GM18519 (cell line): Measurements from ENCODE around the gene AHRR.
"Not testable (repeated sequence)": the region's sequence is repeated elsewhere in the genome, so short reads cannot be mapped to it uniquely, and the experiment has no call there.

Experiments used
- ATAC-seq: cut with Tn5 transposase; IDR thresholded peaks from one replicate; pipeline ENCODE4 v1.9.1; 2021; ENCODE audit warnings: mild to moderate bottlenecking, moderate library complexity; ENCODE audit not compliant: unreplicated experiment, low FRiP score

Gene AHRR

DNA sequence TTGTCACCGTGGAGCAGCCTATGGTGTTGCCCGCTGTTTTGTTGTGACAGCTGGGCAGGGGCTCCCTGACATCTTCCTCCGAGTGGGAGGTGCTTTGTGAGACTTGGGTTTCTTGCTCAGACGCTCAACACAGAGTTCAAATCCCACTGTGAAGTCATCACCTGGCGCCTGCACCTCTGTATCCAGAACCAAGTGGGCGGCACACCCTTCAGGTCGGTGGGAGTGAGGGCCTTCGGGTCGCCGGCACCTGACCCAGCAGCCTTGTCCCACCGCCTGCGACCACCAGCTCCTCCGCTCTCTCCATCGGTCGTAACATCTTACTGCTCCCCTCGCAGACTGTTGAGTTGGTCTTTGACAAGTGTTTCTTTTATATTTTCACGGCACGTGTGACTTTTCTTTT lies 83.9 kb downstream of the AHRR start:
- no peak for ATAC-seq

DNA sequence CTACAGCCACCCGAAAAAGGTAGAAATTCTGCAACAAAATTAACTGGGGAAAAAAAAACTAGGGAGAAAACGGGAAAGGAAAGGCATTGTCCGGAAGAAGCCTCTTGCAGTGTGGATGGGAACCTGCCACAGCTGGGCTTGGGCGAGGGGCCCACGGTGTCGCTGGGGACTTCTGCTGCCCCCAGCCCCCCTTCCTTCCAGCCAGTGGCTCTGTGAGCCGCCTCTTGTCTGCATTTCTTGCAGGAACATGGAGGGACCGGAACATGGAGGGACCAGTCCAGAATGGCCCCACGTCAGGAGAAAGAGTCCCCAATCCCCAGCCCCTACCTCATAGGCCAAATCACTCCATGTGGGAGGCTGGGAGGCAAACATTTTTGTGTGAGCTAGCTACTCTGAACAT lies 84.5 kb downstream of the AHRR start:
- no peak for ATAC-seq

DNA sequence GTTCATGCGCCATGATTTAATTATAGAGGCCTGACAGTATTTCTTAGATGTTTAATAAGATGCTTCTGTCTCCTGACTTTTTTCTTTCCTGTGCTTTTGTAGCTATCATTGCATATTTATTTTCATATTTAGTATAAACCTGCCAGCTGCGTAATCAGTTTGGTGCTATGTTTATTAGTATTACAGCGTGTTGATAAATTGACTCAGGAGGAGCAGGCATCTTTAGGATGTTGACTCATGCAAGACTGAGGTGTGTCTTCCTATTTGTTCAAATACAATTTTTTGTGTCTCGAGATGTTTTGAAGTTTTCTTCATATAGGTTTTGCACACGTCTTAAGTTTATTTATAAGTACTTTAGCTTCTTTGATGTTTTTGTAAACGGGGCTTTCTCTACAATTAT lies 85.5 kb downstream of the AHRR start:
- no peak for ATAC-seq

DNA sequence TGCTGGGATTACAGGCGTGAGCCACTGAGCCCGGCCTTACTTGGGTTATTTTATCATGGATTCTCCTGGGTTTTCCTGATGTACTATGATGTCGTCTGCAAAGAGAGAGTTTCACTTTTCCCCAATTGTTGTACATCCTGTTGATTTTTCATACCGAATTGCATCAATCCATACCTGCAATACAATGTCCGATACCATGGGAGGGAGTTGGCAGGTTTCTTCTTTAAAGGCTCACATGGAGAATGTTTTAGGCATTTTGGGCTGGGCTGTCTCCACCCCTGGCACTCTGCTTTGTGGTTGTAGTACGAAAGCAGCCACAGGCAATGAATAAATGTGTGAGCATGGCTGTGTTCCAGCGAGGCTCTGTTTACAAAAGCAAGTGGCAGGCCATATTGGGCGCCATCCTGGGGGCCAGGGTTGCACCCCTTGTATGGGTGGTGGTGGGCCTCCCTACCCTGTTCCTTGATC lies 86.3 kb downstream of the AHRR start:
- no peak for ATAC-seq

DNA sequence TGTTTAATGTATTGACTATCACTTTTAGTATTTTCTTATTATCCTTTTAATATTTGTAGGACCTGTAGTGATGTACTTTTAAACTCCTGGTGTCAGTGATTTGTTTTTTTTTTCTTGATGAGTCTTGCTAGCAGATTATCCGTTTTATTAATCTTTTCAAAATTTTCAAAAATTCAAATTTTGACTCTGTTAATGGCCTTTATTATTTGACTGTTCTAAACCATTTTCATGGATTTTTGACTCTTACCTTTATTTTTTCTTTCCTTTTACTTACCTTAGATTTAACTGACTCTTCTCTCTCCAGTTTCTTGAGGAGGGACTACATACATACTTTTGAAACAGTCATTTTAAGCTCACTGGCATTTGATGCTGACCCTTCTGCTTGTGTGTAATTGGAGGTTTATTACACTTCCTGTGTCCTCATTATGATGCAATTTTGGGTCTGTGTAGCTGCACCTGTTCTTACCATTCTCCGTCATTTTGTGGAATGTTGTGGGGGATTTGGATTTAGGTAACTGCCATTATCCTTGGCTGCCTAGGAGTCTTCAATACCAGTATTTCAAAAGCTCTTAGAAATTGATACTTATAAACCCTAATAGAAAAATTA lies 89.5 kb downstream of the AHRR start:
- no peak for ATAC-seq

DNA sequence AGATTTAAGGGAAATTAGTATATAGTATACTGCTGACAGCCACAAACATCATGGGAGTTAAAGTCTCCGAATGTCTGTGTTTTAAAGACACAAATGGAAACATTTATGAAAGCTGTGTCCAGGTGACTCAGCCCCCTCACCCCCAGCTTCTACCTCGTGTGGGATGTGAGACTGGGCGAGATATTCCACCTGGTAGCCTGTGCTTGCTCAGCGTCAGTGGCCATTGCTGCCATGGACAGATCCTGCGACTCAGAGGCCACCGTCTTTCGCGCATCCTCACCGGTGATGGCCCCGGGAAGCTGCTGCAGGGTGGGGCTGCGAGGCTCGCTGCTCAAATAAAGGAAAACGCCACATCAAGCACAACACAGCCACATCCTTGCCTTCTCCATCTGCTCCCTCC lies 90.2 kb downstream of the AHRR start:
- no peak for ATAC-seq

DNA sequence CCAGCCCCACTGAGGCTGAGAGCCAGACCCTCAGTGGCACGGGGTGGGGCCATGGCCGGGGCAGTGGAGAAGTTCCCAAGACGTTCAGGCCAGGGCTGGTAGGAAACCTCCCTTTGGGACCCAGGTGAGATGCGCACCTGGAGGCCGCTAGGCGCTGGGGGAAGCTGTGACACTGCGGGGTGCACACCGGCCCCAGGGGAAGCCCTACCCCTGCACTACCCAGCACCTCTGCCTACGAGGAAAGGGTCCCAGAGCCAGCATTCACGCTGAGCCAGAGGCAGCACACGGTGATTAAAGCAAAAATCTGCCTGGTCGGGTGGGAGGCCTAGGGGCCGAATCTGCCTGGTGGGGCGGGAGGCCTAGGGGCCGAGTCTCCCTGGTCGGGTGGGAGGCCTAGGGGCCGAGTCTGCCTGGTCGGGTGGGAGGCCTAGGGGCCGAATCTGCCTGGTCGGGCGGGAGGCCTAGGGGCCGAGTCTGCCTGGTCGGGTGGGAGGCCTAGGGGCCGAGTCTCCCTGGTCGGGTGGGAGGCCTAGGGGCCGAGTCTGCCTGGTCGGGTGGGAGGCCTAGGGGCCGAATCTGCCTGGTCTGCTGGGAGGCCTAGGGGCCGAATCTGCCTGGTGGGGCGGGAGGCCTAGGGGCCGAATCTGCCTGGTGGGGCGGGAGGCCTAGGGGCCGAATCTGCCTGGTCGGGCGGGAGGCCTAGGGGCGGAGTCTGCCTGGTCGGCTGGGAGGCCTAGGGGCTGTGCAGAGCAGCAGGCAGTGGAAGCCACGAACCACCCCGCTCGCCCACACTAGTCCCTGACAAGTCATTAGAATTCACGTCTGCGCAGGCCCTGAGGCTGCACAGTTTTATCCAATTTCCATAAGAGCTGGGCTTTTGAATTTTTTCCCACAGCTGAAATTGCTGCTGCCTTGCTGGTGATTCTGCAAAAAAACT lies 93.7 kb downstream of the AHRR start:
- ATAC-seq = not testable (repeated sequence)

DNA sequence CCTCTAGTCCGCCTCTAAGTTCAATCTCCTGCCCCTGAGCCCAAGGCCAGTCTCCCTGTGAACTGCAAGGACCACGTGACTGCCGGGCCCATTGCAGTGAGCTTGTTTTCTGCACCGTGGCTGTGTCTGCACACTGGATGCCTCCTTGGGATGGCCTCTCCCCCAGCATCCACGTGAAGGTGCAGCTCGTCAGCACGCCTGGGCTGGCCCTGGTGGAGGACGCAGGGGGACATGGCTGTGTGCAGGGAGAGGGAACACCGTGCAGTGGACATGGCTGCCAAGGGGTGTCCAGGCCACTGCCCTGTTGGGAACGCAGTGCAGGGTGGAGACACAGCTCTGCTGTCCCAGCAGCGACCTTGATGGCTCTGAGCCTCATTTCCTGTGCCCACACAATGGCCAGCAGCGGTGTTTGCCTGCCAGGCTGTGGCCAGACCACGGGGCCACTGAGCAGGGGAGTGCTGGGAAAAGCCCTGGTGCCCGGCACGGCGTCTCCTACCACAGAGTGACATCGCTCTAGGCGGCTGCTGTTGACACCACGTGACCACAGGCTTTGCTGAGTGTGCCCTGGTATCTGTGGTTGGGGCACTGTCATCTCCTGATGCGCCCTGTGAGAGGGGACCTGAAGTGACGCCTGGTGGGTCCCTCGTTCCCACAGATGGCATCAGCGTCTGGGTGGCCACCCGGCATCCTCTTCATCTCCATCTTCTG lies 94.6 kb downstream of the AHRR start:
- no peak for ATAC-seq

DNA sequence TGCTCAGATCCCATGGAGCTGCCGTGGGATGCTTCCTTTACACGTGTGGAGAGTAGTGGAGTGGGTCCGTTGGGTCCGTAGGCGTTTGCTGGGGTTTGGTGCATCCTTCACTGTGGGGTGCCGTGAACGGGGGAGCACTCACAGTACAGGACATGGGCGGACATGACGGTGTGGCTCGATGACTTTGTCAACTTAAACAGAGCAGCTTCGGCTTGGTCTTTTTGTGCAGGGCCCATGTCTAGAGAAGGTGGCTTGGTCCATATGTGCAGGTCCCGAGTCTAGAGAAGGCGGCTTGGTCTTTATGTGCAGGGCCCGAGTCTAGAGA lies 95.1 kb downstream of the AHRR start:
- no peak for ATAC-seq

DNA sequence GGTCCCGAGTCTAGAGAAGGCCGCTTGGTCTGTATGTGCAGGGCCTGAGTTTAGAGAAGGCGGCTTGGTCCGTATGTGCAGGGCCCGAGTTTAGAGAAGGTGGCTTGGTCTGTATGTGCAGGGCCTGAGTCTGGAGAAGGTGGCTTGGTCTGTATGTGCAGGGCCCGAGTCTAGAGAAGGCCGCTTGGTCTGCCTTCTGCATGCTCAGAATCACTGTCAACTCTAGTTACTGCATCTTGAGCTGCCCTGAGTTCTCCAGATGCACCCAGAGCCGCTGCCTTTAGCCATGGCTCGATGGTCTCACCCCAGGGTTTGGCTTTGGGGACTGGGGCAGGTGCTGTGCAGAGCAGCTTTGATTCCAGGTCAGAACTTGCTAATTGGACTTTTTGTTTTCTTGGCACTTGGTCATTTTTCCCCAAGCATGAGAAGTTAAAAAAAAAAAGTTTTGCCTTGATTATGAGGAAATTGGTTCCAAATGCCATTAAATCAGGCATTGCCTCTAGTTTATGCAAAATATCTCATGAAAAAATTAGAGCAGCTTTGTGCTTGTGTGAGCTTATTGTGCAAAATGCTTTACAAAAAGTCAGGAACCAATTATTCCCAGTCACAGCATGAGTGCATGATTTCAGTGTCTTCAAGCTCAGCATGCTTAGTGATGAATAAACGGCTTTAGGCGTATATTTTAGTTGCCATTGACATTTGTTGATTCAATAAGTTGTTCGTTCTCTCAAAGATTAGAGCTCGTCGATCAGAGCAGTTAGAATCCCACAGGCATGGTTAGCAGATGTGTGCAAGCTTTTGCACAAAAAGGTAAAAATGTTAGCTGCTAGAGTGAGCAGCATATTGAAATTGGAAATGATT lies 96.0 kb downstream of the AHRR start:
- no peak for ATAC-seq

DNA sequence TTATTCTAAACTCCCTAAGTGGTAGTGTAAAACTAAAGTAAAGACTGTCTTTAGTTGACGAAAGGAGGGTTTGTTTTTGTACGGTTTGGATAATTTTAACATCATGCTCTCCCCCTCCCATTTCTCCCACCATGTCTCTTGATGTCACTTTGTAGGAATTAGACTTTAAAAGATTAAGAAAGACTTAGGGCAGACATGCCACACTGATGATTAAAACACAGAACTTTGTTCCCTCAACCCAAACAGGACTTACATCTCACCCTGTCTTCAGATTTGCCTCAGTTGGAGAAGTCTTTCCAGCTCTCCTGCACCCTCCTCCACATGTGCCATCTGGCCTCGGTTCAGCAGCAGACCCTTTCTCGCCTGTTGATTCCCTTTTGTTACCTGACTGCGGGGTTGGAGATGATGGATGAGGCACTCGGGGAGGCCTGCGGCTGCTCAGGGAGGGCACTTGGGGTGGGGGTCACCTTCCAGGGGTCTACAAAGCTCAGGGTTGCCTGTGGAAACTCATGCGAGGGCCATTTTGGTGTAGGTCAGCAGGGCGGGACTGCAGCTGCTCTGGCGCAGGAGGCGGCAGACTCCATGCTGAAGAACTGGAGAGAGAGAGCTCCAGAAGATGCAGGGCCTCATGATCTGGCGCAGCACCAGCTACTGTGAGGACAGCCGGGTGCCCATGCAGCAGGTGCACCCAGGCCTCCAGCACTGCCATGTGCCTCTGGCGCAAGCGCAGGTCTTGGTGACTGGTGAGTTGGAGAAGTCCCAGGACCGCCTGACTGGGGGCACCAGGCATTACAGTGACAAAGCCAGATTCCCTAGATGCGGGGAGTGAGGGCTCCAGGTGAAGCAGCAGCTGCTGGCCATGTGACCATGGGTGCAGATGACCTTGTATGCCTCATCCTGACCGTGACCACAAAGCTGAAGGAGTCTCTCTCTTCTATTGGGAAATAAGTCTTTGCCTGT lies 96.9 kb downstream of the AHRR start:
- ATAC-seq = no peak

DNA sequence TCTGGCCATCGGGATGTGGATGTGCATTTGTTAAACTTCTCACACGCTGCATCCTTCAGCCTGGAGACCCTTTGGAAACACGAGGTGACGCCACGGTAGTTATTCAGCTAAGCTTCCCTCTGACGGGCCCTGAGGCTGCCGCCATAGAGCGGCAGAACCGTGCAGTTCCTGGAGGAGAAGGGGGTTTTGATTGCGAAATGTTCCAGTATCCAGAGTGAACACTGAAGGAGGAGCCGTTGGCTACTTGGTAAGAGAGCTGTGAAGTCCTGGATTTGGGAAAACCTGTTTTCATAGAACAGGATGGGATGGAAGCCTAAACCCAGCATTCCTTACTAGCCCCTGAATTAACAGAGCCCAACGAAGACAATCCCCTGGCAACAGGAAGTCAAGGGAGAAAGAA lies 98.5 kb downstream of the AHRR start:
- ATAC-seq = no peak

DNA sequence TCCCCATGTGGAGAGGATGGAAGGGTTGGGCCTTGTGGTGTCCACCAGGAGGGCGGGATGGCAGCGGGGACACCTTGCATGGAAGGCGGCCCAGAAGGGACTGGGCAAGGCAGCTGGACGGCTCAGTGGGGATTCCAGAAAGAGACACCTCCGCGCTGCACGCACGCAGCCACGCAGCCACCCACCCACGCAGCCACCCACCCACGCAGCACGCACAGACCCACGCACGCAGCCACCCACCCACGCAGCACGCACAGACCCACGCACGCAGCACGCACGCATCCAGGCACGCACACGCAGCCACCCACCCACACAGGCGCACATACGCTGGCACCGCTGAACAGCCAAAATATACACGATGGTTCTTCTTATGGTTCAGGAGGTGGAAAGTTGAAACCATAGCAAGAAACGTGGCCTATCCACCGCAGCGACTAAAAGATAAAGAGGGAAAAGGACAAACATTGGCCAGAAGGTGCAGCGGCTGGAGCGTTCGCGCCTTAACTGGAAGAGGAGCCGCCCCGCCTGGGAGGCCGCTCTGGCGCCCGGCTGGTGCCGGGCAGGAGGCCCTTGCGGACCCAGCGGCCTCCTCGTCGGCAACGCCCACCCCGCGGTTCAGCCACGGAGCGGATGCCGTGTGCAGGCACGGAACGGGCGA lies 99.2 kb downstream of the AHRR start:
- ATAC-seq = no peak

DNA sequence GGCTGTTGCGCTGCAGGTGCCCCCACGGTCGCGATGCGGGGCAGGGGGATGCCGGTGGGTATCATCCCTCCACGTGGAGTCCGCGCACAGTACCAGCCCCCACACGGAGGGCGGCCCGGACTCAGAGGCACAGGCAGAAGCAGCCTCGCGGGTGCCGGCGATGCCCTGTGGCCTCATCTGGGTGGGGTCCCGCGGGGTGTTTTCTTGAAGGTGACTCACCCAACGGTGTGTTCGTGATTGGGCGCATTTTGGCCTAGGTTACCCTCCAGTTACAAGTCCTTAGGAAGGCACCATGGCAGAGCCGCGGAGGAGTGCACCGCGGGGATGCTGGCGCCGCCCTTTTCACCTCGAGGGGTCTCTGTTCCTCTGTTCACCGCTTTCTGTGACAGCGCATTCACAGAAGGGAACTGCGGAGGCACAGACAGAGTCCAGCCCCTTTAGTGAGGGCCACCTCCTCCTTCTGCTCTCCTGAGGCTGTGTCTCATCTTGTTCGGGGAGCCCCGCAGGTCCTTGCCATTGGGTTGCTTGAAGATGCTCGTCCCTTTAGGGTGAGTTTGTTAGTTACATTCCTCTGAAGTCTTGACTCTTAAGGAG lies 99.9 kb downstream of the AHRR start:
- ATAC-seq = no peak

DNA sequence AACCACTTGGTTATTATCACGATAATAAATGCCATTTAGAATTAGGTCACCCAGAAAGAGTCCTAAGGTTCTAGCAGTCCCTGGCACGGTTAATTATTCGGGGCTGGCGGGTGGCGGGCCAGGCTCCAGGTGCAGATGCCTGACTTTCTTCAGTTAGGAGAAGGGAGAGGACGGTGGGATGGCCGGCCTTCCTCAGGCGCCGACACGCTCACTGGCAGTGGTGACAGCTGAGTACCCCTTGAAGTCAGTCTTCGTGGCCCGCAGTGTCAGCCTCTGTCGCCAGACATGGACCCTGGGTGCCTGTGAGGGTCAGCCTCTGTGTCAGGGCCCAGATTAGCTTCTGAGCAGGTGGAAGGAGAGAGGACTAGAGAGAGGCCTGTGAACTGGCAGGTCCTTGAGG lies 100.4 kb downstream of the AHRR start:
- no peak for ATAC-seq

DNA sequence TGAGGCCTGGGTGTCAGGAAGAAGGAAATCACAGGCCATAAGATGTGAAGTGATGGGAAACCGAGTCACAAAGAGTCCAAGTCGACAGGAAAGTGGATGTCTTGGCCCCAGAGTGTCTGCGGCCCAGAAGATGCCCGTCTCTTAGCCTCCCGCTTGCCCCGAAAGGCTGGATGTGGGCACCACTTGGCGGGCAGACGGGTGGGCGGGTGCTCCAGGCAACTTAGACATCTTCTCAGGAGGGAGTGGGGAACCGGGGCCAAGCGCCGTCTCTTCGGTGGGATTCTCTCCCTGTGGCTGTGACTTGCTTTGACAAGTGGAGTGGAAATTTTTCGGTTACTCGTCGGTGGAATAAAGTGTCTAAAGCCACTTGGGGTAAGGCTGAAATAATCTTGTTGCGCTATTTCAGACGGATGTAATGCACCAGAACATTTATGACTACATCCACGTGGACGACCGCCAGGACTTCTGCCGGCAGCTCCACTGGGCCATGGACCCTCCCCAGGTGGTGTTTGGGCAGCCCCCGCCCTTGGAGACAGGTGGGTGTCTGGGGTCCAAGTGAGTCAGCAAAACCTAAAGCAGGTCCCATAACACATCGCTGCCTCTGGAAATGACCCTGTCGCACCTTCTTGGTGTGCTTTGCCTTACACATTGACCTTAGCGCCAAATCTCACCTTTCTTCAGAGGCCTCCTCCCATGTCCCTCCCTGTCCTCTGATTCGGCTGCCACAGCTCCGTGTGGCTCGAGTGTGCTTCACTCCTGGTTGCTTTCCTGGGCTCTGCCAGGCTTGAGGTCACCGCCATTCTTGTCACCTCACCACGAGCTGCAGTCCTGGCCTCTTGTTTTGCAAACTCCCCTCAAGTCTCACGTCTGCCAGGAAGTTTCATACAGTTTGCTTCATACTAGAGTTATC lies 101.1 kb downstream of the AHRR start:
- no peak for ATAC-seq

DNA sequence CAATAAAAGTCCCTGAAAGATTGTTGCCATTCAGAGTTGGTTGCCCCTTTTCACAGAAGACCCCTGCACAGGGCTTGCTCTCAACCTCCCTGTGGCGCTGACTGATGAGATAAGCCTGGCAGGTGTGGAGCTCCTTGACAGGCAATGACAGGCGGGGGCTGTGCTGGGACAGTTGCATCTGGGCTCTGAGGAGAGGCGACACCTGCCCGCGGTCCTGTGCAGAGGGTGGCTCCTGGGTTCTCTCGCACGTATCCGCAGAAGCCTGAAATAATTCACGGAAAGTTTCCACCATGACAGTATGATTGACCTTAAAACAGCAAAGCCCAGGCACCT lies 101.7 kb downstream of the AHRR start:
- ATAC-seq = no peak
